Measurements from ENCODE around the gene MAGI1.

- no peak for TF ChIP-seq CTCF (IDR thresholded peaks at IDR 0.05)
- TF ChIP-seq POLR2AphosphoS5 (IDR thresholded peaks at IDR 0.05), result no peak
Measured at GRCh38 chr3:65438612-65439011, 600.1 kb downstream of the MAGI1 start.
